ENCODE results near the gene HSPA1B.
"Not testable (repeated sequence)": the region's sequence is repeated elsewhere in the genome, so short reads cannot be mapped to it uniquely, and the experiment has no call there.

The HSPA1B gene

DNA sequence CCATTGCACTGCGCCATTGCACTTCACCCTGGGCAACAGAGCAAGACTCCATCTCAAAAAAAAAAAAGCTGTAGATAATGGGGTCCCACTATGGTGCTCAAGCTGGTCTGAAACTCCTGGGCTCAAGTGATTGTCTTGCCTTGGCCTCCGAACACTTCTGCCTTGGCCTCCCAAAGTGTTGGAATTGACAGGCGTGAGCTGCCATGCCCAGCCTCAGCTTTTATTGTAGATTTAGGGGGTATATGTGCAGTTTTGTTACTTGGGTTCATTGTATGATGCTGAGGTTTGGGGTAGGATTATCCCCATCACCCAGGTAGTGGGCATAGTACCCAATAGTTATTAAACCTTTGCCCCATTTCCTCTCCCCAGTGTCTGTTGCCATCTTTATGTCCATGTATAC is 11.4 kb downstream of the HSPA1B start:
- TF ChIP-seq, protein P1, sequence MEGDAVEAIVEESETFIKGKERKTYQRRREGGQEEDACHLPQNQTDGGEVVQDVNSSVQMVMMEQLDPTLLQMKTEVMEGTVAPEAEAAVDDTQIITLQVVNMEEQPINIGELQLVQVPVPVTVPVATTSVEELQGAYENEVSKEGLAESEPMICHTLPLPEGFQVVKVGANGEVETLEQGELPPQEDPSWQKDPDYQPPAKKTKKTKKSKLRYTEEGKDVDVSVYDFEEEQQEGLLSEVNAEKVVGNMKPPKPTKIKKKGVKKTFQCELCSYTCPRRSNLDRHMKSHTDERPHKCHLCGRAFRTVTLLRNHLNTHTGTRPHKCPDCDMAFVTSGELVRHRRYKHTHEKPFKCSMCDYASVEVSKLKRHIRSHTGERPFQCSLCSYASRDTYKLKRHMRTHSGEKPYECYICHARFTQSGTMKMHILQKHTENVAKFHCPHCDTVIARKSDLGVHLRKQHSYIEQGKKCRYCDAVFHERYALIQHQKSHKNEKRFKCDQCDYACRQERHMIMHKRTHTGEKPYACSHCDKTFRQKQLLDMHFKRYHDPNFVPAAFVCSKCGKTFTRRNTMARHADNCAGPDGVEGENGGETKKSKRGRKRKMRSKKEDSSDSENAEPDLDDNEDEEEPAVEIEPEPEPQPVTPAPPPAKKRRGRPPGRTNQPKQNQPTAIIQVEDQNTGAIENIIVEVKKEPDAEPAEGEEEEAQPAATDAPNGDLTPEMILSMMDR (IDR thresholded peaks at IDR 0.05; ENCODE audit: low read depth, low read length, missing control alignments) = no peak
- H3K4me3 ChIP-seq (replicated peaks; ENCODE audit: low read depth, low read length) = peak overlapping the region; percentile 72
- no peak for DNase-seq (ENCODE audit: extremely low read depth, low read depth)

DNA sequence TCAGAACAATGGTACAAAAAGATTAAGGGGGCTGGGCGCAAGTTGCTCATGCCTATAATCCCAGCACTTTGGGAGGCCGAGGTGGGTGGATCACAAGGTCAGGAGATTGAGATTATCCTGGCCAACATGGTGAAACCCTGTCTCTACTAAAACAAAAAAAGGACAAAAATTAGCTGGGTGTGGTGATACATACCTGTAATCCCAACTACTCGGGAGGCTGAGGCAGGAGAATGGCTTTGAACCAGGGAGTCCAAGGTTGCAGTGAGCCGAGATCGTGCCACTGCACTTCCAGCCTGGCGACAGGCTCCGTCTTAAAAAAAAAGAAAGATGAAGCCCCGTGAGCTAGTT is 12.2 kb downstream of the HSPA1B start:
- DNase-seq (ENCODE audit: extremely low read depth, low read depth) = not testable (repeated sequence)

DNA sequence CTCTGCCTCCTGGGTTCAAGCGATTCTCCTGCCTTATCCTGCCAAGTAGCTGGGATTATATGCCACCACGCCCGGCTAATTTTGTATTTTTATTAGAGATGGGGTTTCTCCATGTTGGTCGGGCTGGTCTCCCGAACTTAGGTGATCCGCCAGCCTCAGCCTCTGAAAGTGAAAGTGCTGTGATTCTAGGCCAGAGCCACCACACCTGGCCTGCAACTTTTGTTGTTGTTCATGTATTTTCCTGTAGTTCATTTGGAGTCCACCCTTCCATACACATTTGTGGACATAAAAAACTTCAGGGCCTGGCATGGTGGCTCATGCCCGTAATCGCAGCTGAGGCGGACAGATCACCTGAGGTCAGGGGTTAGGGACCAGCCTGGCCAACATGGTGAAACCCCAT is 14.5 kb downstream of the HSPA1B start:
- DNase-seq (ENCODE audit: extremely low read depth, low read depth) = no peak
- H3K4me3 ChIP-seq (replicated peaks; ENCODE audit: low read depth, low read length) = no peak overlapping the region
- TF ChIP-seq, protein P1 (IDR thresholded peaks at IDR 0.05; ENCODE audit: low read depth, low read length, missing control alignments) = no peak

More for the DNA sequence above, 12.2 kb downstream of the HSPA1B start:
- not testable (repeated sequence) for H3K4me3 ChIP-seq (replicated peaks; ENCODE audit: low read depth, low read length)

DNA sequence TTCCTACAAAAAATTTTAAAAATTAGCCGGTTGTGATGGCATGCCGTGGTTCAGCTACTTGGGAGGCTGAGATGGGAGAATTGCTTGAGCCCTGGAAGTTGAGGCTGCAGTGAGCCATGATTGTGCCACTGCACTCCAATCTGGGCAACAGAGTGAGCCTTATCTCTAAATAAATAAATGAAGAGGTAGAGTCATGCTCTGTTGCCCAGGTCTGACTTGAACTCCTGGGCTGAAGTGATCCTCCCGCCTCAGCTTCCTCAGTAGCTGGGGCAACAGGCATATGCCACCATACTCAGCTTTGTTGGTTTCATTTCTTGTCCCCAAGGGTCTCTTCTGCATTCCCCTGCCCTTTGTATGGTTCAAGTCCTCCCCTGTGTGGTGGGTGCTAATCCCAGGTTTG is 17.0 kb downstream of the HSPA1B start:
- no peak for DNase-seq (ENCODE audit: extremely low read depth, low read depth)
- TF ChIP-seq, protein P1 (IDR thresholded peaks at IDR 0.05; ENCODE audit: low read depth, low read length, missing control alignments) = no peak
- no peak overlapping the region for H3K4me3 ChIP-seq (replicated peaks; ENCODE audit: low read depth, low read length)

DNA sequence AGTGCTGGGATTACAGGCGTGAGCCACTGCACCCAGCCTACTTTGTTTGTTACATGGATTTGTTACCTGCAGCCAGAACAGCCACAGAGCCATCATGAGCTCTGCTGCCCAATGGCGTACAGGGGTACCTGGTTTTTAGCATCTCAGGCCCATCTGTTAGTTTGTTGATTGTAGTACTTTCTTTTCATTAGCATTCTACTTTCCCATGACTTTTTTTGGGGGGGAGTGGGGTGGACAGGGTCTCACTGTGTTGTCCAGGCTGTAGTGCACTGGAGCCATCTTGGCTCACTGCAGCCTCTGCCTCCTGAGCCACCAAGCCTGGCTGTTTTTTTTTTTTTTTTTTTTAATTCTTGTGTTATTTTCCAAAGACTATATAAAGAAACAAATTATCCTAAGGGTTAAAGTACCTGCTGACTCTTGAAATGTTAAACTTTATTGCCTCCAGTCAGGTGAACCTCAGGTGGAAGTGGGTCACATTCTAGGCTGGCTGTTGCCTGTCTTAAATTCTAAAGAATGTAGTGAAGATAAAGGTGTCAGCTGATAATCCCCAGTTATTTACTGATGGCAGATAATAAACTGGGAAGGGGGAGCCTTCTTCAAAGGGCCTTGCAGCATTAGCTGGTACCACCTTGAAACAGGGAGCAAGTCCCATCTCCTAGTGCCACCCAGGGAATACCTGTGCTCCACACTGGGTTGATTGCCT is 19.9 kb downstream of the HSPA1B start:
- TF ChIP-seq, protein P1 (IDR thresholded peaks at IDR 0.05; ENCODE audit: low read depth, low read length, missing control alignments) = no peak
- H3K4me3 ChIP-seq (replicated peaks; ENCODE audit: low read depth, low read length) = no peak overlapping the region
- DNase-seq (ENCODE audit: extremely low read depth, low read depth) = no peak

DNA sequence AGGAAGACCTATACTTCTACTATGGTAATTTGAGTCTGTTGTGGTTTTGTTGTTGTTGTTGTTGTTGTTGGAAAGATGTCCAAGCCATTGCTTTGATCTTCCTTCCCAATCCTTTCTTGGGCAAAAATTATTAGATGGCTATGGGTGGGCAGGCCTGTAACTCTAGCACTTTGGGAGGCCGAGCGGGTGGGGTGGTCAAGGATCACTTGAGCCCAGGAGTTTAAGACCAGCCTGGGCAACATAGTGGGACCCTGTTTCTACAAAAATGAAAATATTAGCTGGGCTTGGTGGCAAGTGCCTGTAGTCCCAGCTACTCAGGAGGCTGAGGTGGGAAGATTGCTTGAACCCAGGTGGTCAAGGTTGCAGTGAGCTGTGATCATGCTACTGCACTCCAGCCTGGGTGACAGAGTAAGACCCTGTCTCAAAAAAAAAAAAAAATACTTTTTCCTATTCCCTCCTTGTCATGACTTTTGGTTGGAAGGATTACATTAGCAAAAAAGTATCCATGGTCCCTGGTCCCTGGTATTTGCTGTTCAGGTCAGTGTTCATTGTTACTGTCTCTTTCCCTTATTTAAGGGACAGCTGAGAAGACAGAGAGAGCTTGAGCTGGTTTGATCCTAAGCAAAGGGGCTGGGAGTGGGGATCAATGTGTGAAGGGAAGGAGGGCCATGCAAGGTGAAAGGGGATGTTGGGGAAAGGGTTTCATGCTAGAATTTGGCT is 23.4 kb downstream of the HSPA1B start:
- no peak for DNase-seq (ENCODE audit: extremely low read depth, low read depth)
- TF ChIP-seq, protein P1 (IDR thresholded peaks at IDR 0.05; ENCODE audit: low read depth, low read length, missing control alignments) = no peak
- no peak overlapping the region for H3K4me3 ChIP-seq (replicated peaks; ENCODE audit: low read depth, low read length)

DNA sequence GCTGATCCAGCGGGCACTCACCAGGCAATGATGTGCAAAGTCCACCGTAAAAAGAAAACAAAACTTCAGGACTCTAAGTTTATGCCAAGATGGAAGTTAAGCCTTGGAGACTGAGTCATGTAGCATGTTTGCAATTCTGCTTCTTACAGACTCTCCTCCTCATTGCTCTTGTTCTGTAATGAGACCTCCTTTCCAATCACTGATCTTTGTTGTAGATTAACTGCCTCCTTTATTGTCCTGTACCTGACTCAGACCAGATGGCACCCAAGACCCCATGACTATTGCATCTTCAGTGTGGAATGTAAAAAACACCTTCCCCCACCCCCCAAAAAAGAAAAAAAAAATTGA is 23.9 kb downstream of the HSPA1B start:
- no peak for DNase-seq (ENCODE audit: extremely low read depth, low read depth)
- no peak overlapping the region for H3K4me3 ChIP-seq (replicated peaks; ENCODE audit: low read depth, low read length)
- TF ChIP-seq, protein P1 (IDR thresholded peaks at IDR 0.05; ENCODE audit: low read depth, low read length, missing control alignments) = no peak

DNA sequence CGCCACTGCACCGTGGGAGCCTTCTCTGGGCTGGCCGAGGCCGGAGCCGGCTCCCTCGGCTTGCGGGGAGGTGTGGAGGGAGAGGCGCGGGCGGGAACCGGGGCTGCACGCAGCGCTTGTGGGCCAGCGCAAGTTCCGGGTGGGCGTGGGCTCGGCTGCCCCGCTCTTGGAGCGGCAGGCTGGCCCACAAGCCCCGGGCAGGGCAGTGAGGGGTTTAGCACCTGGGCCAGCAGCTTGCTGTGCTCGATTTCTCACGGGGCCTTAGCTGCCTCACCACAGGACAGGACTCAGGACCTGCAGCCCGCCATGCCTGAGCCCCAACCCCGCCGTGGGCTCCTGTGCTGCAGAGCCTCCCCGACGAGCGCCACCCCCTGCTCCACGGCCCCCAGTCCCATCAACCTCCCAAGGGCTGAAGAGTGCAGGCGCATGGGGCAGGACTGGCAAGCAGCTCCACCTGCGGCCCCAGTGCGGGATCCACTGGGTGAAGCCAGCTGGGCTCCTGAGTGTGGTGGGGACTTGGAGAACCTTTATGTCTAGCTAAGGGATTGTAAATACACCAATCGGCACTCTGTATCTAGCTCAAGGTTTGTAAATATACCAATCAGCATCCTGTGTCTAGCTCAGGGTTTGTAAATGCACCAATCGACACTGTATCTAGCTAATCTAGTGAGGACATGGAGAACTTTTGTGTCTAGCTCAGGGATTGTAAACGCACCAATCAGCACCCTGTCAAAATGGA is 24.6 kb downstream of the HSPA1B start:
- H3K4me3 ChIP-seq (replicated peaks; ENCODE audit: low read depth, low read length); DNase-seq (ENCODE audit: extremely low read depth, low read depth): not testable (repeated sequence)

DNA sequence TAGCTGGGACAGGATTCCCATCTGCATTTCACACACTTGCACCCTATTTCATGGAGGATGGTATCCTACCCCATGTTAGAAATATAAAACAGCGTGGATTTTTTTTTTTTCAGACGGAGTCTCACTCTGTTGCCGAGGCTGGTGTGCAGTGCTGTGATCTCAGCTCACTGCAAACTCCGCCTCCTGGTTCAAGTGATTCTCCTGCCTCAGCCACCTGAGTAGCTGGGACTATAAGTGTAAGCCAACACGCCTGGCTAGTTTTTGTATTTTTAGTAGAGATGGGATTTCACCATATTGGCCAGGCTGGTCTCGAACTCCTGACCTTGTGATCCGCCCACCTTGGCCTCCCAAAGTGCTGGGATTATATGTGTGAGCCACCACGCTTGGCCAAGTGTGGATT is 30.2 kb downstream of the HSPA1B start:
- H3K4me3 ChIP-seq (replicated peaks; ENCODE audit: low read depth, low read length); DNase-seq (ENCODE audit: extremely low read depth, low read depth): not testable (repeated sequence)

All from HFF-Myc (cell line).